Measurements from ENCODE around the gene GRIP2. TPM values are rescaled to one million over a fixed set of nuclear protein-coding genes. Genes with fewer than 3 reads are reported as not detected.
A peak's percentile ranks its signal among the peaks of the same experiment; 100 is the strongest.

The GRIP2 gene
- total and polyA plus RNA-seq, 9 of the 15 experiments (the other 6 are each of a cell fraction or from before 2014, with no cell fraction given) = 0.01 TPM; not detected in 7

- TF ChIP-seq ARID3B (CRISPR knock-in tag; IDR thresholded peaks at IDR 0.05; ENCODE audit: borderline replicate concordance) (no peak), MEF2D (tag; conservative IDR thresholded peaks at IDR 0.05; ENCODE audit: low read depth) (no peak)
These were observed 22.2 kb upstream of the GRIP2 start (continued) for GRCh38 chr3:14562121-14562890.

- no peaks in the 10 kb centered on the region for H3K79me2 ChIP-seq (ENCODE audit: control insufficient read depth, insufficient read depth, low read length)
- in situ Hi-C loops (cut with MboI) = no loop called here
- no peak overlapping the region for H3K27ac ChIP-seq (ENCODE audit: extremely low read depth, low read depth, low read length)
- no peak overlapping the region for H2AFZ ChIP-seq (ENCODE audit: low read depth, low read length)
- TF ChIP-seq PRPF4 (IDR thresholded peaks at IDR 0.05; ENCODE audit: insufficient read depth, low read depth, low read length, poor library complexity, severe bottlenecking) (no peak), ZFP36 (IDR thresholded peaks at IDR 0.05; ENCODE audit: low read depth, low read length, partially characterized antibody) (peak; percentile 50), POU5F1 (IDR thresholded peaks at IDR 0.05; ENCODE audit: borderline replicate concordance, low read depth, low read length, partially characterized antibody) (no peak), RBM25 (IDR thresholded peaks at IDR 0.05; ENCODE audit: low read depth, low read length, severe bottlenecking) (peak; percentile 37), ZNF518B (CRISPR knock-in tag; IDR thresholded peaks at IDR 0.05) (no peak)
- no peak overlapping the region for H3K9ac ChIP-seq (ENCODE audit: insufficient read depth in 1 of 2, low read depth in 2 of 2, low read length in 2 of 2)
- CTCF ChIA-PET (ENCODE audit: low intra/inter-chr PET ratio) = no interaction called here
- H4K20me1 ChIP-seq (replicated peaks; ENCODE audit: control insufficient read depth, insufficient read depth, low read length) = peaks cover 12% of the 10 kb centered on the region
- peaks cover 49 to 81% of the 10 kb centered on the region in 2 experiments for H3K27me3 ChIP-seq (ENCODE audit: control insufficient read depth in 2 of 2, insufficient read depth in 2 of 2, low read length in 2 of 2)
- H3K9me1 ChIP-seq (ENCODE audit: control insufficient read depth, insufficient read depth, low read length) = no peaks in the 10 kb centered on the region
- H3K36me3 ChIP-seq (ENCODE audit: control insufficient read depth, insufficient read depth, low read length) = no peaks in the 10 kb centered on the region
- H3K4me3 ChIP-seq = no peak overlapping the region
- H3K4me2 ChIP-seq (ENCODE audit: insufficient read depth, low read length) = no peak overlapping the region
- DNase-seq (ENCODE audit: extremely low read depth in 1 of 4, low spot score in 3 of 4) (no peak), ATAC-seq (no peak), FAIRE-seq (no peak)
- intact Hi-C loops (cut with micrococcal nuclease) = no loop called here
- WGBS (ENCODE audit: insufficient coverage, low coverage, missing lambda C conversion rate) = under 1% methylated on average over 8 of the region's 8 CpGs
- POLR2A ChIA-PET = no interaction called here
- no TSS peak for BruUV-seq (replicated peaks)
- H3K4me1 ChIP-seq (replicated peaks in 1 of 2; ENCODE audit: control insufficient read depth in 2 of 2, insufficient read depth in 2 of 2, low read length in 2 of 2) = peaks cover 0 to 3% of the 10 kb centered on the region in 2 experiments; a peak in 1 of 5 replicates
- H3K9me3 ChIP-seq (replicated peaks; ENCODE audit: control insufficient read depth, insufficient read depth, low read depth, low read length) = no peaks in the 10 kb centered on the region
These were observed 21.2 kb upstream of the GRIP2 start for GRCh38 chr3:14561051-14561960.

Measured in K562 (cell line).